HCT116 (cell line): ENCODE results near the gene GLB1L.

ENCODE experiments used
- ATF3 ChIP-seq: IDR thresholded peaks from 2 replicates; pipeline ENCODE4 v1.6.1; 2012
- EZH2 ChIP-seq: fragments of 200-600 bp; sonication (generic); IDR thresholded peaks from 2 replicates; pipeline ENCODE4 v1.6.1; 2017; ENCODE audit warnings: antibody characterized with exemption, mixed run types
- EZH2phosphoT487 ChIP-seq: fragments of 200-600 bp; IDR thresholded peaks from 2 replicates; pipeline ENCODE4 v1.6.1; 2018; ENCODE audit warnings: antibody characterized with exemption, borderline replicate concordance
- FOSL1 ChIP-seq: IDR thresholded peaks from 2 replicates; pipeline ENCODE4 v1.6.1; 2012; ENCODE audit warnings: low read depth
- POLR2A ChIP-seq: IDR thresholded peaks from 2 replicates; pipeline ENCODE4 v1.7.0; 2011; ENCODE audit warnings: borderline replicate concordance; ENCODE audit not compliant: insufficient read depth, insufficient read length; ENCODE audit errors: extremely low read depth
- POLR2AphosphoS5 ChIP-seq: IDR thresholded peaks from 2 replicates; pipeline ENCODE4 v1.6.1; 2011; ENCODE audit warnings: mild to moderate bottlenecking, low read depth, low read length, moderate library complexity
- ZNF274 ChIP-seq: fragments of 200-500 bp; sonication (Bioruptor generic); IDR thresholded peaks from 2 replicates; pipeline ENCODE4 v1.6.1; 2014; ENCODE audit warnings: mild to moderate bottlenecking, low read depth, low read length, inconsistent platforms
- TF ChIP-seq, protein P1 (sequence below), 3 experiments: fragments of 200-600 bp in 1 of 3; sonication (generic) in 1 of 3; IDR thresholded peaks in 2 of 3; conservative IDR thresholded peaks in 1 of 3; 2 replicates each; pipeline ENCODE4 v1.5.1; 2012 to 2017; ENCODE audit warnings: low read depth in 2 of 3, low read length in 2 of 3, antibody characterized with exemption in 1 of 3, borderline replicate concordance in 1 of 3, control low read depth in 1 of 3, mild to moderate bottlenecking in 1 of 3, mixed read lengths in 1 of 3, mixed run types in 1 of 3, moderate library complexity in 1 of 3; ENCODE audit not compliant: insufficient read depth in 1 of 3

GRCh38 chr2:219197388-219197787 is 47.9 kb downstream of the GLB1L start:
- TF ChIP-seq ATF3 (no peak), EZH2phosphoT487 (no peak), EZH2 (no peak), POLR2AphosphoS5 (no peak), ZNF274 (no peak), POLR2A (no peak), FOSL1 (no peak)
- TF ChIP-seq, protein P1, sequence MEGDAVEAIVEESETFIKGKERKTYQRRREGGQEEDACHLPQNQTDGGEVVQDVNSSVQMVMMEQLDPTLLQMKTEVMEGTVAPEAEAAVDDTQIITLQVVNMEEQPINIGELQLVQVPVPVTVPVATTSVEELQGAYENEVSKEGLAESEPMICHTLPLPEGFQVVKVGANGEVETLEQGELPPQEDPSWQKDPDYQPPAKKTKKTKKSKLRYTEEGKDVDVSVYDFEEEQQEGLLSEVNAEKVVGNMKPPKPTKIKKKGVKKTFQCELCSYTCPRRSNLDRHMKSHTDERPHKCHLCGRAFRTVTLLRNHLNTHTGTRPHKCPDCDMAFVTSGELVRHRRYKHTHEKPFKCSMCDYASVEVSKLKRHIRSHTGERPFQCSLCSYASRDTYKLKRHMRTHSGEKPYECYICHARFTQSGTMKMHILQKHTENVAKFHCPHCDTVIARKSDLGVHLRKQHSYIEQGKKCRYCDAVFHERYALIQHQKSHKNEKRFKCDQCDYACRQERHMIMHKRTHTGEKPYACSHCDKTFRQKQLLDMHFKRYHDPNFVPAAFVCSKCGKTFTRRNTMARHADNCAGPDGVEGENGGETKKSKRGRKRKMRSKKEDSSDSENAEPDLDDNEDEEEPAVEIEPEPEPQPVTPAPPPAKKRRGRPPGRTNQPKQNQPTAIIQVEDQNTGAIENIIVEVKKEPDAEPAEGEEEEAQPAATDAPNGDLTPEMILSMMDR (IDR thresholded peaks at IDR 0.05 in 2 of 3, conservative IDR thresholded peaks at IDR 0.05 in 1 of 3; ENCODE audit: borderline replicate concordance in 1 of 3, insufficient read depth in 1 of 3, low read depth in 2 of 3, low read length in 2 of 3) = no peak
